ENCODE measurements around the gene KIAA0753. TPM values are rescaled to one million over a fixed set of nuclear protein-coding genes. Genes with fewer than 3 reads are reported as not detected.

Gene KIAA0753
- total and polyA plus RNA-seq, 2 of the 8 experiments (the other 6 are each of a cell fraction or from before 2014, with no cell fraction given): 5.0 to 27.1 TPM

GRCh38 chr17:6640536-6641246, at the start of gene KIAA0753, which contains the start of gene TXNDC17 (continued):
- TF ChIP-seq CHD7 (IDR thresholded peaks at IDR 0.05; ENCODE audit: insufficient replicate concordance, low read length) (no peak), SAP30 (IDR thresholded peaks at IDR 0.05; ENCODE audit: insufficient read depth, insufficient replicate concordance, low read length) (peak; percentile 85), ASH2L (IDR thresholded peaks at IDR 0.05; ENCODE audit: low read length) (peak; percentile 92), CTCF (IDR thresholded peaks at IDR 0.05; ENCODE audit: control extremely low read depth in 1 of 3, insufficient read depth in 1 of 3, low read depth in 1 of 3, low read length in 3 of 3) (no peak), TAF7 (optimal IDR thresholded peaks at IDR 0.05; ENCODE audit: borderline replicate concordance, low read depth, low read length) (peak; percentile 45), NANOG (IDR thresholded peaks at IDR 0.05; ENCODE audit: insufficient read depth, low read depth, low read length, poor library complexity, severe bottlenecking) (no peak)
